Bronchial epithelial cell (primary cell): ENCODE measurements around the gene OR5L1. TPM values are rescaled to one million over a fixed set of nuclear protein-coding genes. Genes with fewer than 3 reads are reported as not detected.

Experiments
- DNase-seq: peaks from one replicate; pipeline ENCODE4 v3.0.0-alpha.2; 2010; ENCODE audit warnings: low read depth
- FAIRE-seq: peaks from 2 replicates; lab custom pipeline; 2011; peaks lifted over from hg19 to GRCh38; lab: Jason Lieb, UNC
- H3K27me3 ChIP-seq: 2 replicates; pipeline ENCODE4 v1.5.1; 2011; ENCODE audit warnings: low read length; ENCODE audit not compliant: control insufficient read depth, insufficient read depth
- H3K36me3 ChIP-seq: 2 replicates; pipeline ENCODE4 v1.5.1; 2011; ENCODE audit warnings: low read length; ENCODE audit not compliant: control insufficient read depth, insufficient read depth
- H3K4me3 ChIP-seq: 2 replicates; pipeline ENCODE4 v1.5.1; 2011; ENCODE audit warnings: mild to moderate bottlenecking, low read depth, low read length, control low read depth
- total RNA-seq: library from RNA; depleted of rRNA; stranded (reverse); fragments of >200 nt; gene quantifications from 2 replicates; pipeline ENCODE4 v1.2.1, GENCODE V29; 2014
- TF ChIP-seq, protein P1 (sequence below): IDR thresholded peaks from 2 replicates; pipeline ENCODE4 v1.5.1; 2011; ENCODE audit warnings: mild to moderate bottlenecking, moderate library complexity, low read length, control low read depth, inconsistent platforms; ENCODE audit not compliant: insufficient read depth, severe bottlenecking

Gene OR5L1
- not detected in 2 replicates for total RNA-seq

DNA sequence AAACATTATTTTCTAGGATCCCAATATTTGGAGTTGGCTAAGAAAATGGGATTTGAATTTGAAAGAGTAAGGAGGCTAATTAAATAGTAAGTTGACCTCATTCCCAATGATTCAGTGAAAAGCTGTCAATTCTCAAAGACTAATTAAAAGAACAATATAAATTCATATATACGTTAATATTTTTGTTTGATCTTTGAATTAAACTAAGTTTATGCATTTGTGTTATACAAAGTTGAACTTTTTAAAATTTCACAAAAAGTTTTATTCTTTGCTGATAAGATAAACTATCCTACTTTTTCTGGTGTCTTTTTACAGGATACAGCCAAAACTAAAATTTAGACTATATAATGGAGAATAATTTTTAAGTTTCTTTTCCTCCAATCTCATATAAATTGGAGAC lies at the start of gene OR5L1:
Gene OR5L1 (plus strand): TSS at position 301 of the 400 bp plus-strand sequence. CDS start 100 bp downstream, outside the sequence.
- Histone ChIP-seq H3K4me3 (no peak within 1 kb of the TSS), H3K27me3 (no peaks in the 10 kb centered on the region), H3K36me3 (no peaks in the 10 kb centered on the region)
- TF ChIP-seq, protein P1, sequence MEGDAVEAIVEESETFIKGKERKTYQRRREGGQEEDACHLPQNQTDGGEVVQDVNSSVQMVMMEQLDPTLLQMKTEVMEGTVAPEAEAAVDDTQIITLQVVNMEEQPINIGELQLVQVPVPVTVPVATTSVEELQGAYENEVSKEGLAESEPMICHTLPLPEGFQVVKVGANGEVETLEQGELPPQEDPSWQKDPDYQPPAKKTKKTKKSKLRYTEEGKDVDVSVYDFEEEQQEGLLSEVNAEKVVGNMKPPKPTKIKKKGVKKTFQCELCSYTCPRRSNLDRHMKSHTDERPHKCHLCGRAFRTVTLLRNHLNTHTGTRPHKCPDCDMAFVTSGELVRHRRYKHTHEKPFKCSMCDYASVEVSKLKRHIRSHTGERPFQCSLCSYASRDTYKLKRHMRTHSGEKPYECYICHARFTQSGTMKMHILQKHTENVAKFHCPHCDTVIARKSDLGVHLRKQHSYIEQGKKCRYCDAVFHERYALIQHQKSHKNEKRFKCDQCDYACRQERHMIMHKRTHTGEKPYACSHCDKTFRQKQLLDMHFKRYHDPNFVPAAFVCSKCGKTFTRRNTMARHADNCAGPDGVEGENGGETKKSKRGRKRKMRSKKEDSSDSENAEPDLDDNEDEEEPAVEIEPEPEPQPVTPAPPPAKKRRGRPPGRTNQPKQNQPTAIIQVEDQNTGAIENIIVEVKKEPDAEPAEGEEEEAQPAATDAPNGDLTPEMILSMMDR: no peak
- FAIRE-seq: no peak
- no peak for DNase-seq

DNA sequence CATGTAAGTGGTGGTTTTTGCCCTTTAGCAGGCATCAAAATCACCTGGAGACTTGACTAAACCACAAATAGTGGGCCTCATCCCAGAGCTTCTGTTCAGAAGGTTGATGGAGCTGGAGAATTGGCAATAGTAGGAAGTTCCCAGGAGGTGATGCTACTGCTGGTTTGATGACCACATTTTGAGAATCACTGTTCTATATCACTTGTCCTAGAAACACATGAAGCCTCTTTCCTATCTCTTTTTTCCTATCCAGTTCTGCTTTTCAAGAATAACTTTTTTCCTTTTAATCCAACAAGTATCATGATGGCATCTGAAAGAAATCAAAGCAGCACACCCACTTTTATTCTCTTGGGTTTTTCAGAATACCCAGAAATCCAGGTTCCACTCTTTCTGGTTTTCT lies 38.0 kb upstream of the OR5L1 start, which contains the start of gene OR5D13:
Gene OR5D13 (plus strand): TSS at position 301 of the 400 bp plus-strand sequence. CDS start 0 bp downstream, at position 301.
- no peaks in the 10 kb centered on the region for H3K27me3 ChIP-seq
- TF ChIP-seq, protein P1: no peak
- FAIRE-seq (no peak), DNase-seq (no peak)
- H3K36me3 ChIP-seq: no peaks in the 10 kb centered on the region
- no peak within 1 kb of the TSS for H3K4me3 ChIP-seq

DNA sequence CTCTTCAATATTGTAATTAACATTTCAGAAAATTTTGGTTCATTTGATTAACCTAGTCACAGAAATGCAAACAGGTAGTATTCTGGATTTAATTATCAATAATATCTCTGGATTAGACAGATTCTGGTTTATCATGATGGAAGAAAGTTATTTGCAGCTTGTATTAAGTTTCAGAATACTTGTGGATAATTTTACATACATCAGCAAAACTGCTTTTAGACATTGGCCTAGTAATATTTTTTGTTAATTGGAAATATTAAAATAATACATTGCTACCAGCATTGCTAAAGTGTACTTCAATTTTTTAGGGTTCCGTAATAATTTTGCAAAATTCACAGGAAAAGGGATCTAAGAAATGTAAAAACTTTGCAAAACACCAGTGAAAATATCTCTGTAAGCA lies 19.6 kb upstream of the OR5L1 start:
- Histone ChIP-seq H3K27me3 (no peaks in the 10 kb centered on the region), H3K36me3 (no peaks in the 10 kb centered on the region), H3K4me3 (no peak overlapping the region)
- no peak for FAIRE-seq
- TF ChIP-seq, protein P1: no peak
- no peak for DNase-seq

DNA sequence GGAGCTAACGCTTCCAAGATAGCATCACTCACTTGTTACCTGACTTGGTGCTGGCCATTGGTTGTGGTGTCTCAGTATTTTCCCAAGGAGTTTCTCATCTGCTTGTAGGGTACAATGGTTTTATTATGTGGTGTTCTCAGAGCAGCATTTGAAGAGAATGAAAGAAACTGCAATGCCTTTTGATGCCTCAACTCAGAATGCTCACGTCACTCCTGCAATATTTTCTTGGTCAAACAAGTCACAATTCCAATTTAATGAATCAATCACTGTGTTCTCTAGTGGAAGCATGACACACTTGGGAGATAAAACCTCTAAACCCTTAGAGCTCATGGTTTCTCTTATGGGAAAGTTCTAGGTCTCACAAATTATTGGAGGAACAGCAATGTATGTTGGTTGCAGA lies 17.8 kb upstream of the OR5L1 start:
- no peak overlapping the region for H3K4me3 ChIP-seq

DNA sequence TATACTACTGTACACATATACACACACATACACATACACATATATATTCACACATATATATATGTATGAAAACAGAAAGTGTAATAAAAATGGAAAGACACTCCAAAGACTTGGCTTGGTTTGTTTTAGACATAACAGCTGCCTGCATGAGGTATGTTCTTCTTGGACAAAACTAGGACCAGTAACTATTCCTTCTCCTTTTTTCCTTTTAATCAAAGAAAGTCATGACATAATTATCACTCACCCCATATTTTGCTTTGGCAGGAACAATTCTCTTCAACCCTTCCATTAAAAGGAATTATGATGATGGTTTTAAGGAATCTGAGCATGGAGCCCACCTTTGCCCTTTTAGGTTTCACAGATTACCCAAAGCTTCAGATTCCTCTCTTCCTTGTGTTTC lies 15.9 kb upstream of the OR5L1 start, which contains the start of gene OR5D14:
Gene OR5D14 (plus strand): TSS at position 301 of the 400 bp plus-strand sequence. CDS start 0 bp downstream, at position 301.
- DNase-seq (no peak), FAIRE-seq (no peak)
- no peak within 1 kb of the TSS for H3K4me3 ChIP-seq
- H3K27me3 ChIP-seq: no peaks in the 10 kb centered on the region
- no peaks in the 10 kb centered on the region for H3K36me3 ChIP-seq
- TF ChIP-seq, protein P1: no peak

More for the DNA sequence above, 17.8 kb upstream of the OR5L1 start:
- no peak for FAIRE-seq
- no peak for DNase-seq
- TF ChIP-seq, protein P1: no peak
- H3K27me3 ChIP-seq: no peaks in the 10 kb centered on the region
- no peaks in the 10 kb centered on the region for H3K36me3 ChIP-seq

DNA sequence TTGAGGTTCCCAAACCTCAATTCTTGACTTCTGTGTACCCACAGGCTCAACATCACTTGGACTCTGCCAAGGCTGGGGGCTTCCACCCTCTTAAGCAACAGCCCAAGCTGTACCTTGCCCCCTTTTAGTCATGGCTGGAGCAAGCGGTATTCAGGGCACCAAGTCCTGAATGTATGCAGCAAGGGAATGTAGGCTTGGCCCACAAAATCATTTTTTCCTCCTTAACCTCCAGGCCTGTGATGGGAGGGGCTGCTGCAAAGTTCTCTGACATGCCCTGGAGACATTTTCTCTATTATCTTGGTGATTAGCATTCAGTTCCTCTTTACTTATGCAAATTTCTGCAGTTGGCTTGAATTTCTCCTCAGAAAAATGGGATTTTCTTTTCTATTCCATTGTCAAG lies 4.9 kb upstream of the OR5L1 start:
- DNase-seq (no peak), FAIRE-seq (no peak)
- TF ChIP-seq, protein P1: no peak
- Histone ChIP-seq H3K36me3 (no peaks in the 10 kb centered on the region), H3K4me3 (no peak overlapping the region), H3K27me3 (no peaks in the 10 kb centered on the region)
